ENCODE data around the gene SCYL1.
A peak's percentile ranks its signal among the peaks of the same experiment; 100 is the strongest.
"Not testable (repeated sequence)": the region's sequence is repeated elsewhere in the genome, so short reads cannot be mapped to it uniquely, and the experiment has no call there.

SCYL1 gene

DNA sequence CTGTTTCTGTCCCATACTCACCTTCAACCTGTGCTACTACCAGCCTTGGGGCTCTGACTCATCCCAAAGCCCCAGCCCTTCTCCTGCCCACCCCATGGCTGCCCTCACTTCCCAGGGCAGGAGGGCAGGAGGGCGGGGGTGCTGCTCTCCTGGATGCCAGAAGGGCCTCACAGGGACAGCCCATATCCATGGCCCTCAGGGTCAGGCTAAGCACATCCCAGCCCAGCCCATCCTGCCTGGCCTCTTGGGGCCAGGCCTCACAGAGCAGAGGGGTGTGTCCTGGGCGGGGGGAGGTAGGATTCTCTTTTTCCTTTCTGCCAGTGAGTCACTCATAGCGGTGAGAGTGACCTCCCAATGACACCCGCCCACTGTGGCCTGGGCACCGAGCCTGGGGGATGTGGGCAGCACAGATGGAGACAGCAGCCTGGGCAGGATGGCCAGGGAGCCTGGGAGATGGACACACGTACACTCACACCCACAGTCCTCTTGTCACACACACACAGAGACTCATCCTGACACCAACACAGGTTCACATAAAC, 30.9 kb downstream of the SCYL1 start:
- no peak for DNase-seq

DNA sequence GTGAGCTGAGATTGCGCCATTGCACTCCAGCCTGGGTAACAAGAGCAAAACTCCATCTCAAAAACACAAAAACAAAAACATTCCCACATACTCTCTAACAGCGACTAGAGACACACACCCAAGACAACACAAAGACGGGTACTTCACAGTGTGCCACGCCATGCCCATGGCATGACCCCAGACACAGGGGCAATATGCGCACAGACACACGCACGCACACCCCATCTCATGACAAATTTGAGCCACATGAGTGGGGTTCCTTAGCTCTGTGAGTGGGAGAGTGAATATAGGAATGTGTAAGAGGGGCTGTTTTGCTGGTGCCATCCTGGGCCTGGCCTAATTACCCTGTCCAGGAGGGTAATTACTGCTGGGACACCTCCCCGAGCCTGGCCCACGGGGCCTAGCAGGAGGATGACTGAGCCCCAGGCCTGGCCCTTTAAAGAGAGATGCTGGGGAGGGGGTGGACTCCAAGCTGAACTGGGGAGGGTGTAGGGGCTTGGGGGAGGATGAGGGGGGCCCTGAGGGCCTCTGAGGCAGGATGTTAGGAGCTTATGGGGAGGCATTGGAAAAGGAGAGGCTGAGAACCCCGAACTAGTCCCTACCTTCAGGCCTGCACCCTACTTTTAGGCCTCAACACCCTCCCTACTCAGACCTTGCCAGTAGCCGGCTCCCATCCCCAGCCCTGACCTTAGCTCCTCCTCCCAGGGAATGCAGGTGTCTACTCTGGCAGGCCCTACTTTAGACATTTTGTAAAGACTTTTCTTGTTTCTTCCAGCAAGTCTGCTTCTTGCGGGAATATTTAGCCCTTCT, 31.8 kb downstream of the SCYL1 start:
- no peak for DNase-seq

DNA sequence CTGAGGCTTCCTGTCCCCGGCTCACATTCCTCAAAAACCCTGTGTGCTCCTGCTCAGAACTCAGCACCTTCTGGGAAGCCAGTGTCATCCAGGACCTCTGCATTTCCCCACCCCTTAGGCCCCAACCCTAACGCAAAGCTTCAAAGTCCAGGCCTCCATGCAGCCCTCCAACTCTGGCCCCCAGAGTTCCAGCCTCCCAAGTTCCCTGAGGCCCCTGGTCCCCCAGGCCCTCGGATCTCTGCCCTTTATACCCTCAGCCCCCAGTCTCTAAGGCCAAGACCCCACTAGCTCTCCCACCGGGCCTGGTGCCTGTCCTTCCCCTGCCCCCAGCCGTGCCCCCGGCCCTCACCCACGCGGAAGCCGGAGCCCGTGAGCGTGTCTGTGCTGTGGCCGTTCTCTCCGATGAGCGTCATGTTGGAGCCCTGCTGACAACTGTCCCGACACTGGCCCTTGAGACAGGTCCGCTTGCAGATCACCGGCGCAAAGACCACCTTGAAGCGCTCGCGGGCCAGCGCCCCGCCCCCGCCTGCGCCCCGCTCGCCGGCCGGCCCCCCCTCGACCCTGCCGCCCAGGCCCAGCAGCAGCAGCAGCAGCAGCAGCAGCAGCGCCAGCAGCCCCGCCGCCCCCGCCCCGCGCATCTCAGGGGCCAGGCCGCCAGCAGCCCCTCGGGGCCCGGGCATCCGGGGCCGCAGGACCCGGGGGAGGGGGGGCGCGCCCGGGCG, 32.6 kb downstream of the SCYL1 start:
- DNase-seq, result no peak

DNA sequence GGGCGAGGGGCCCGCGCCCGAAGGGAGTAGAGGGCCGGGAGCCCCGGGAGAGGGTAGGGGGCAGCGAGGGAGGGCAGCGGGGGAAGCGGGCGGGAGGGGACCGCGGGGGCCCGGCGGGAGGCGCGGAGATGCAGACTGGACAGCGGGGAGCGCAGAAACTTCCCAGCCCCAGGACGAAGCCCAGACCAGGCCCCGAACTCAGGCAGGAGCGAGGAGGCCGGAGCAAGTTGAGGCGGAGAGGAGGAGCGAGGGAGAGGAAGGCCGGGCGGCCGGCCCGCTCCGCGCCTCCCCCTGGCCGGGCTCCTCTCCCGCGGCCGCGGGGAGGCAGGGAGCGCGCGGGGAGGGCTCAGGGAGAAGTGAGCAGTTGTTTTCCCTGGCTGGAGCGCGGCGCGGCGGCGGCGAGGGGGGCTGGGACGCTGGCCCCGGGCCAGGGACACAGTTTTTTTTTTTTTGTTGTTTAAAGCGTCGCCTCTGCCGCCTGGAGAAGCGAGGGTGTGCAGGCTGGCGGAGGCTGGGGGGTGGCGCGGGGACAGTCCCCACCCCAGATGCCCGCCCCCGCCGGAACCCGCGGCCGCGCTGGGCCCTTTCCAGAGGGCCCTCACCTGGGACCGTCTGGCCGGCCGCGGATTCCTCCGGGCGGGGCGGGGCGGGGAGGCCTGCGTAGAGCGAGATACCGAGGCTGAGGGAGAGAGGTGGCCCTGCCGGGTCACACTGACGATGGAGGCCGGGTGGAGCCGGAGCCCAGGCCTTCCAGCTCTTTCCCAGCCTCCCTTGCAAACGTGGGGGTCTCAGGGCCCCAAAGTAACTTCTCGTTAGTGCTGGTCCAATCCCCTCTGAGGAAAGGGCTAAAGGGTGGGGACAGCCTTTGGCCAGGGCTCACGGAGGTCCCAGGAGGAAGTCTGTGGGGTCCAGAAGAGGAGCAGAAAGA, 33.4 kb downstream of the SCYL1 start, which contains the start of gene LTBP3:
Gene LTBP3, minus strand, starts transcription at position 358 of the 928 bp plus-strand sequence. CDS start 400 bp downstream, outside the sequence.
- peak in 1 of 2 donors; percentile 40 for DNase-seq

DNA sequence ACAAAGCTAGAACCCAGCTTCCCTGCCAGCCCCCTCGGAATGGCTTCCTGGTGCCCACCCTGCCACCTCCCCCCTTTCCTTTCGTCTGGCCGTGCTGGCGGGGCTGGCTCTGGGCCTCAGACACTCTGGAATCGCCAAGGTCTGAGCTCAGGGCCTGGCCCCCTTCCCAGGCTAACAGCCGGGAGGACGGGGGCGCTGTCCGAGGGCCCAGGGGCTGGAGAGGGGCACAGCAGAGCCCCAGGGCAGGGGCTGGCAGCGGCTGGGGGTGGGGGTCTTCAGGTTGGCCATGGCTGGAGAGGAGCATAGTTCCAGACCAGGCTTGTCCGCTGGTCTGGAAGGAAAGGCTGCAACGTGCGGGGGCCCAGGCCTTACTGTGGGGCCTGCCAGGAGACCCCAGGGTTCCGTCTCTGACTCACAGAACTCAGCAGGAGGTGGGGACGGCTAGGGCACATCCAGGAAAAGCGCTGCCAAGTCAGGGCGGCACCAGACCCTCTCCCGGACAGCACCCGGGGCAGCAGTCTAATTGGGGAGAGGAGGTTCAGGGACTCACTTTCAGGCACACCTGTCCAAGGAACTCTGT, 34.1 kb downstream of the SCYL1 start:
- DNase-seq, result no peak

DNA sequence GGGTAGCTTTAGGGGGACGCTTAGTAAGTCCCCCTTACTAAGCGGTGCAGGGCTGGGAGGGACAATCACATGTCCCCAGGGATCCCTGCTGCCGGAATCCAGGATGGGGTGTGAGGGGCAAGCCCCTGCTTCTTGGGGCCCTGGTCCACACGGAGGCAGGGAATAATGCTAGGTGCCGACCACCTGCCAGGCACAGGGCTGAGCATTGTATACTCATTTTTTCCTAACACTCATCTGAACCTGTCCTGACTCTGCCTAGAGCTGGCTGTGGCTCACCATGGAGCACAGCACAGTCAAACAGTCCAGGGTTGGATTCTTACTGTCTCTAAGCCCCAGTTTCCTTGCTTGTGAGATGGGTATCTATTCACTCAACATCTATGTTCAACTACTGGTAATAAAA, 34.7 kb downstream of the SCYL1 start:
- DNase-seq, result no peak

DNA sequence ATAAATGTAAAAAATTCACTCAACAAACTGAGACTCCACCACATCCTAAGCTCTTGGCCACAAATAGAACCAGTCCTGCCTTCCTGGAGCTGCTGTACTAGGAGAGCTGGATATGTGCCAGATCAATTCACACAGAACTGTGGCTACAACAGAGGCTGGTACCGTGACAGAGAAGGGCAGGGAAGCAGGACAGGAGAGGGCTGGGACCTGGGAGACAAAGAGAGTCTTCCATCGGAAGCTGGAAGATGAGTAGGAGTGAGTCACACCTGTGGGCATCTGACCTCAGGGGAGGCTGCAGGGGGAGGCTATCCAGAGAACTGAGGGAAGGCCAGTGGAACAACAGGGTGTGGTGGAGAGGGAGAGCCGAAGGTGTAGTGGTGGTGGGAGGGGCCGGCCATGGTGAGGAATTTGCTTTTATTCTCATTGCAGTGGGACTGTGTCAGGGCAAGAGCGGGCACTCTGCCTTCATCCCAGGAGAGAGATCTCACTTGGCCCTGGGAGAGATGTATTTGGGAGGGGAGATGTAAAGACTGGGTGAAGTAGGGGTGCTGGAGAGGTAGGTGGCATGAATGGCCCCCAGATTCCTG, 35.2 kb downstream of the SCYL1 start:
- DNase-seq, result no peak

DNA sequence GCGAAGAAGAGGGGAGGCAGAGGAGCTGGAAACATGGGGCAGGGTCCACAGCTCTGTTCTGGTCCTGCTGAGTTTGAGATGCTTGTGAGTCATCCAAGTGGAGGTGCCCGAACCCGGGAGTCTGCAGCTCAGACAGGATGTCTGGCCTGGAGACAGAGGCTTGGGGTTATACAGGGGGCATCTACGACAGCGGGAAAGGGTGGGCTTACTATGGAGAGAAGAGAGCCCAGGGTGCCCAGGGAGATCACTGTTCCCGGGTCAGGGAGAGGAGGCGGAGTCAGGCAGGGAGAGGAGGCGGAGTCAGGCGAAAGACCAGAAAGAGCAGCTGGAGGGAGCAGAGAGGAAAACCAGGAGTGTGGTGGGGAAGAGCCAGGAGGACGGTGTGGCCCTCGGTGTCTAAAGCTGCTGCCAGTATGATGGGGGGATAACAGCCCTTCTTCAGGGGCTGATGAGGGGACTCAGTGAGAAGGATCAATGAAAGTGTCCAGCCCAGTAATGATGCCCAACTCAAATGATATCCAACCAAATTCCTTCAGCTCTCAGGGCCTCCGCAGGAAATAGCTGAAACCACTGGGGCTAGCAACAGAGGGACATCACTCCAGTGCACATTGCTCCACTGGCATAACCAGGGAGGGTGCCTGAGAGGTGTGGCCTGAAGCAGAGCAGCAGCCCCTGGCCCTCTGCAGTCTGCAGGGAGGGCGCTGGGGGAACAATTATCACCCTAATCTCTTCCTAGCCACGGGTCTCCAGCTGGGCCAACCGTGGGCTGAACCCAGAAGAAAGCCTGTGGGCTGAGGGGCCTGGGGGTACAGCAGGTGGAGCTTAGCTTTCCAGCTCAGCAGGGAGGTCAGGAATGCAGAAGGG, 35.9 kb downstream of the SCYL1 start:
- no peak for DNase-seq

DNA sequence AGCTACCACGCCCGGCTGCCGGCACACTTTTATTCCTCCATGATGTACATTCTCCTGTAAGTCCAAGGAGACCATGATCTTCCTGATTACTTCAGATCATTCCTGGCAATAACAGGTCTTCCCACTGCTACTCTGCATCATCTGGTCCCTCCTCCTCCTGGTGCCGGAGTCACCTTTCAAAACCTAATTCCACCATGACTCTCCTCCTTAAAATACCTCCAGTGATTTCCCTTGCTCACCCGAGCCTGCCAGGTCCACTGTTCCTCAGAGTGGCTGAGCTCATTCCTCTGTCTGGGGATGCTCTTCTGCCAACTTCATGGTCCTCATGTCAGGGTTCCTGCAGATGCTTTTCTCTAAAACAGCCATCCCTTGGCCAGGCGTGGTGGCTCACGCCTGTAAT, 37.1 kb downstream of the SCYL1 start:
- DNase-seq, result no peak

DNA sequence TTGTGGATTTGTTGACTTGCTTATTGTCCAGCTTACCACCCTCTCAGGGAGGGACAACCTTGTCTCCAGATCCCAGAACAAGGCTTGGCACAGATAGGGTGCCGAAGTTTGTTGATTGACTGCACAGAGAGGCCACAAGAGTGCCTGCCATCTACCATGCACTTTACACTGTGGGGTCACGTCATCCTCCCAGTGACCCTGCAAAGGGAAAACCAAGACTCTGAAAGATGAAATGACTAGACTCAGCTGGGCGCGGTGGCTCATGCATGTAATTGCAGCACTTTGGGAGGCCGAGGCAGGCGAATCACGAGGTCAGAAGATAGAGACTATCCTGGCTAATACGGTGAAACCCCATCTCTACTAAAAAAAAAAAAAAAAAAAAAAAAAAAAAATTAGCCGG, 37.9 kb downstream of the SCYL1 start:
- DNase-seq, result no peak

DNA sequence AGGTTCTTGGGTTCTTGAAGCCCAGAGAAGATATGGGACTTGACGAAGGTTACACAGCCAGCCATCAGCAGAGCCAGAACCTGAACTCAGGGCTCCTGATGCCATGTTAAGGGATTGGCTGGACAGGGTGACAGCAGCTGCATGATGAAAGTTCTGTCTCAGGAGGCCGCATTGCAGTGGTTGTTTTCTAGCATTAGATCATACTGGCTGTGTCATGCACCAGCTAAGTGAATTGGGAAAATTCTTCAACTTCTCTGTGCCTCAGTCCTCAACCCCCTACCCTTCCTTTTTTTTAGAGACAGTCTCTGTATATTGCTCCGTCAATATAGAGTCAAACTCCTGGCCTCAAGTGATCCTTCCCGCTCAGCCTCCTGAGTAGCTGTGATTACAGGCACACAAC, 38.7 kb downstream of the SCYL1 start:
- no peak for DNase-seq

DNA sequence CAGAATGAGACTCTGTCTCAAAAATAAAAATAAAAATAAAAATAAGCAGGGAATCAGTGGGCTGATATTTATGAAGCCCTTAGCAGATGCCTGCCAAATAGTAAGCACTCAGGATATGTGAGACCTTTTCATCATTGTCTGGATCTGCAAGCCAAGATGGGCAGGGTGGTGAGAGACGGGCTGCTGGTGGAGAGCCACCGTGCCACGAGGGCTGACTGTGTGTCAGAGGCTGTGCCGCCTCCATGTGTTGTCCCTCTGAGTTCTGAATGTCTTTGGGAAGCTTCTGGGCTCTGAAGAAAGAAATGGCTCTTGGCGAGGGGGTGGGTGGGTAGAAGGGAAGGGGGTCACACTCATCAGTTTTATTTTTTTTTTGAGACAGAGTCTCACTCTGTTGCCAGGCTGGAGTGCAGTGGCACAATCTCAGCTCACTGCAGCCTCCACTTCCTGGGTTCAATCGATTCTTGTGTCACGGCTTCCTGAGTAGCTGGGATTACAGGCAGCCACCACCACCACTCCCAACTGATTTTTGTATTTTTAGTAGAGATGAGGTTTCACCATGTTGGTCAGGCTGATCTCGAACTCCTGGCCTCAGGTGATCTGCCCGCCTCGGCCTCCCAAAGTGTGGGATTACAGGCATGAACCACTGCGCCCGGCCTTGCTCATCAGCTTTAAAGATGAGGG, 40.1 kb downstream of the SCYL1 start:
- not testable (repeated sequence) for DNase-seq

DNA sequence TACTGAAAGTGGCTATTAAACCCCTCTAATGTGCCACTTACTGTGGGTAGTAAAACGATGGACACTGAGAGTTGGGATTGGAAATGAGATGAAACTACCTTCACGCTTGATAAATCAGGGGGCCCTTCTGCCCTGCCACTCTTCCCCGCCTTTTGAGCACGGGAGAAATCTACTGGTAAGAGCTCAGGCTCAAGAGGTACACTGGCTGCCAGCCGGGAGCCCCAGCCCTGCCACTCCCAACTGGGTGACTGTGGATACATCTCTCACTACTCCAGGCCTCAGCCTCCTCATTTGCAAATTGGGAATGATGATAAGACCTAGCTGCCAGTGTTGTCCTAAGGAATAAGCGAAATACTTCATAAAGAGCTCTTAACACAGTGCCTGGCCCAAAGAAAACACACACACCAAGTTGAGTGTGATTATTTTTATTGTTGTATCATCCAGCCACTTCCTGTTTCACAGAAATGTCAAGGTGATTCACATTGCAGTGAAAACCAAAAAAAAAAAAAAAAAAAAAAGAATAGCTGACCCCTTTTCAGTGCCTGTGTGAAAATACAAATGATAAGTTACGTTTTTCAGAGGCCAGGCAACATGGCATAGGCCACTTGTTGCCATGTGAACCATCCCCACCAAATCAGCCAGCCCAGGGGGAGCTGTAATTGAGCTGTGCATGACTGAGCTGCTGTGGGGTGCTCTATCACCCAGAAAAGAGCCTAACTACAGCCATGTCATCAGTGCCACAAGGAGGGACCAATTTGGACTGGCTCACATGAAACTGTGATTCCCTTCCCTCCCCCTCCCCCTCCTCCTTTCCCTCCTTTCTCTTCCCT, 41.0 kb downstream of the SCYL1 start:
- DNase-seq, result no peak

DNA sequence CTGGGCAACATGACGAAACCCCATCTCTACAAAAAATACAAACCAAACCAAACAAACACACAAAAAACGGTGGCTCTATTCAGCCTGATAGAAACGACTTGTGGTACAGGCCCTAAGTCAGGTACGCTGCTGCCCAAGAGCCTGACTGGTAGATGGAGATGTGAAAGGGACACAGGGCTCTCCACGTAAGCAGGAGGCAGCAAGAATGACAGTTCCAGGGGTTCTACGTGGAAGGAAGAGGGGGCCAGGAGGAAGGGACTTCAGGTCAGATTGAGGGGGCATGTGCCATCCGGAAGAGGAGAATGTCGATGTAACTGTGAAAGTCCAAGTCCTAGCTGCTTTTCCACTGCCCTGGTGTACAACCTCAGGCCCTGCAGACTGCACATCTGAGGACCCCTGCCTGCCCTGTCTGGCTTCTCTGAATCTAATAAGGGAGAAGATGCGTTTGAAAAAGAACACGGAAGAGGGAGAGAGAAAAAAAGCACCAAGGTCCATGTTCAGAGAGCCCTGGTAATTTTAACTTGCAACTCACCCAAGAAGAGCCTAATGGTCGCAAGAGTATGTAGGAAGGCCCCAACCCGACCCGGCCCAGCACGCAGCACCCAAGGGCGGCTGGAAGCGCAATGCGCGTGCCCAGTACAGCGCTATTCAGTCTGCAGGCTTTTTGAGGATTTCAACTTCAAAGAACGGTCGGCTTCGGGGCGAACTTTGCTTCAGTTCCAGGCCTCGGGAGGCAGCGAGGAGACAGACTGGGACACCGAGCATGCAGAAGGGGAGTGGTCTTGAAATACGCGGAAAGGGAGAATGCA, 44.5 kb downstream of the SCYL1 start:
- no peak for DNase-seq

DNA sequence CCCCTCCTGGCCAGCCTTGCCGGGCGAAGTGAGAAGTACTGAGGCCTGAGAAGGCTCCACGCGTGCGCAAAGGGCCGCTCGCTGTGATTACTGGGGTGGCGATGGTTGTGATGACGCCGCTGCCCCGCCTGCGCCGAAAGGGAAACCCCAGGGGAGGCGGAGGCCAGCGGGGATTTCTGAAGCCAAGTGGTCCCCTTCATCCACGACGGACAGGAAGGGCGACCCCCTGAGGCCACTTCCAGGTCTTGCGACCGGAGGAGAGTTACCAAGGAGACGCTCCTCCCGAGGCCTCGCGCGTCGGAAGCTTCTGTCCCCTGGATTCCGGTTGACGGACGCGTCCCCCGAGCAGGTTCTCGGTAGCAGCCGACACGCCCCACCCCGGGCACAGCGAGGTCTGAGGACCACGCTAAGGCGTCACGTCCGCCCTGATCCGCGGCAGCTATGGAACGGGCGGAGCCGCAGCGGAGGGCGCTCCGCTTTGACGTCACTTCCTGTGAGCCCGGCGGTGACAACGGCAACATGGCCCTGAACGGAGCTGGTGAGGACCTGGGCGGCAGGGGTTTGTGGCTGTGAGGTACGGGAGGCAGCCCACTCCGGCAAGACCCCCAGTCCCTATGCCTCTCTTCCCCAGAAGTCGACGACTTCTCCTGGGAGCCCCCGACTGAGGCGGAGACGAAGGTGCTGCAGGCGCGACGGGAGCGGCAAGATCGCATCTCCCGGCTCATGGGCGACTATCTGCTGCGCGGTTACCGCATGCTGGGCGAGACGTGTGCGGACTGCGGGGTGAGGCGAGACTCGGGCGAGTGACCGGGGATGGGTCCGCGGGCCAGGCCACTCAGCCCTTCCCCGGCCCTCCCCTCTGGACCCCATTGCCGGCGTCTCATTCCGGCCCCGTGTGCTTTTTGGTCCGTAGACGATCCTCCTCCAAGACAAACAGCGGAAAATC, 45.4 kb downstream of the SCYL1 start, which contains the start of gene ZNRD2:
Gene ZNRD2, plus strand, starts transcription at position 505 of the 946 bp plus-strand sequence. Its CDS starts 15 bp downstream, at position 520.
- DNase-seq, result peak; percentile 97 to 99

DNA sequence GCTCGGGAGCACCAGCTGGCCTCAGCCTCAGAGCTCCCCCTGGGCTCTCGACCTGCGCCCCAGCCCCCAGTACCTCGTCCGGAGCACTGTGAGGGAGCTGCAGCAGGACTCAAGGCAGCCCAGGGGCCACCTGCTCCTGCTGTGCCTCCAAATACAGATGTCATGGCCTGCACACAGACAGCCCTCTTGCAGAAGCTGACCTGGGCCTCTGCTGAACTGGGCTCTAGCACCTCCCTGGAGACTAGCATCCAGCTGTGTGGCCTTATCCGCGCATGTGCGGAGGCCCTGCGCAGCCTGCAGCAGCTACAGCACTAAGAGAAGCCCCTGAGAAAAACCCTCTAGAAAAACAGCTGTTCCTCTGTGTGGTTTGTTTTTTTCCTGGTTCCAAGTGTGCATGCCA, 46.5 kb downstream of the SCYL1 start:
- no peak for DNase-seq

DNA sequence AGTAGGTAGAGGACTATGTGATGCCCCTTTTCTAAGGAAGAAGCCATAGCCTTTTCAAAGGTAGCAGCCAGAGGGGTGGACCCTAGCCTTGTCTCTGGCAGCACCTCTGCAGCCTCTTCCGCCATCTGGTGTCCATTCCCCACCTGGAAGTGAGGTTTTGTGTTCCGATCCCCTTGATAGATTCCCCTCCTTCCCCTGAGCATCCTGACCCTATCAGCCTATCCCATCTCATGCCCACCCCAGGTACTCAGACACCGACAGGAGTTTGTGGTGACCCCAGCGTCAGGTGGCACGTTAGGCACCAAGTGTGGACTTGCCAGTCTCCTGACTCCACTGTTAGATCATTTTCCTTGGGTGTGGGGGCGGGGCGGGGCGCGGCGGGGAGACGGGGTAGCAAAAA, 47.1 kb downstream of the SCYL1 start:
- DNase-seq, result no peak
